HepG2 (cell line): ENCODE data around the gene SHANK3. TPM values are rescaled to one million over a fixed set of nuclear protein-coding genes. Genes with fewer than 3 reads are reported as not detected.

Experiments
- ATAC-seq: fragments of 200-7000 bp; cut with Tn5 transposase; 3 replicates; pipeline ENCODE4 v1.9.1; 2020; ENCODE audit warnings: mild to moderate bottlenecking, moderate library complexity
- BruUV-seq: library from RNA; stranded (reverse); fragments of 400-500 nt; replicated peaks from 2 replicates; lab custom pipeline; 2021; lab: Mats Ljungman, UMichigan
- CTCF ChIA-PET: fragments of 300-600 bp; formaldehyde crosslinking; extraction: SDS; loops from one replicate; lab custom pipeline; 2021; ENCODE audit warnings: low total read pairs, inconsistent platforms, low intra/inter-chr PET ratio; lab: Yijun Ruan, JAX
- POLR2A ChIA-PET: fragments of 350-600 bp; sonication (Branson Sonifier 250); formaldehyde crosslinking; loops from one replicate; lab custom pipeline; 2020; ENCODE audit warnings: antibody characterized with exemption, inconsistent platforms; lab: Yijun Ruan, JAX
- DNase-seq: peaks from one replicate; pipeline ENCODE4 v3.0.0-alpha.2; 2015; ENCODE audit warnings: low spot score
- FAIRE-seq: peaks from 3 replicates; lab custom pipeline; 2011; peaks lifted over from hg19 to GRCh38; lab: Jason Lieb, UNC
- H2AFZ ChIP-seq: one replicate; pipeline ENCODE4 v1.6.1; 2011; ENCODE audit warnings: low read length, inconsistent platforms
- H3K27ac ChIP-seq: fragments of 300-600 bp; 3 replicates; pipeline ENCODE4 v1.8.0; 2011; ENCODE audit warnings: mixed run types, mild to moderate bottlenecking, mixed read lengths, low read length, inconsistent platforms; ENCODE audit not compliant: insufficient read depth; ENCODE audit errors: extremely low read length
- H3K27me3 ChIP-seq, 2 experiments: fragments of 200-600 bp in 1 of 2; 2 replicates in 1 of 2; 3 replicates in 1 of 2; pipeline versions ENCODE4 v1.6.0 to v1.8.0; 2011; ENCODE audit warnings: low read length in 2 of 2, mild to moderate bottlenecking in 2 of 2, moderate library complexity in 2 of 2, inconsistent platforms in 1 of 2; ENCODE audit not compliant: insufficient read depth in 2 of 2, control insufficient read depth in 1 of 2
- H3K36me3 ChIP-seq, 2 experiments: fragments of 200-600 bp in 1 of 2; replicated peaks in 1 of 2; 2 replicates in 1 of 2; 3 replicates in 1 of 2; pipeline versions ENCODE4 v1.5.1 to v1.8.0; 2011; ENCODE audit warnings: low read length in 2 of 2, inconsistent platforms in 1 of 2; ENCODE audit not compliant: insufficient read depth in 2 of 2, control insufficient read depth in 1 of 2
- H3K4me1 ChIP-seq: 2 replicates; pipeline ENCODE4 v1.5.1; 2012; ENCODE audit warnings: low read length, inconsistent platforms; ENCODE audit not compliant: insufficient read depth
- H3K4me2 ChIP-seq: 2 replicates; pipeline ENCODE4 v1.6.0; 2011; ENCODE audit warnings: low read depth, low read length, inconsistent platforms
- H3K4me3 ChIP-seq, 3 experiments: fragments of 200-600 bp in 1 of 3; sonication (generic), shearing (Covaris generic) in 1 of 3; replicated peaks in 1 of 3; 2 replicates each; pipeline ENCODE4 v1.5.1; 2011 to 2016; ENCODE audit warnings: low read length in 3 of 3, inconsistent platforms in 2 of 3, low read depth in 2 of 3, mild to moderate bottlenecking in 2 of 3, control low read depth in 1 of 3, mixed read lengths in 1 of 3; ENCODE audit not compliant: insufficient read depth in 1 of 3
- H3K79me2 ChIP-seq: one replicate; pipeline ENCODE4 v1.6.1; 2011; ENCODE audit warnings: low read length, inconsistent platforms; ENCODE audit not compliant: insufficient read depth
- H3K9ac ChIP-seq: 2 replicates; pipeline ENCODE4 v1.6.0; 2011; ENCODE audit warnings: mild to moderate bottlenecking, low read depth, low read length, inconsistent platforms; ENCODE audit not compliant: insufficient read depth
- H3K9me3 ChIP-seq: 2 replicates; pipeline ENCODE4 v1.5.1; 2012; ENCODE audit warnings: mild to moderate bottlenecking, low read length
- H4K20me1 ChIP-seq: 2 replicates; pipeline ENCODE4 v1.6.0; 2011; ENCODE audit warnings: inconsistent platforms, mild to moderate bottlenecking, low read length, moderate library complexity; ENCODE audit not compliant: insufficient read depth
- CSRNP1 ChIP-seq: sonication (generic); formaldehyde crosslinking; IDR thresholded peaks from 2 replicates; pipeline ENCODE4 v1.8.1; 2023; ENCODE audit warnings: mild to moderate bottlenecking, missing genetic modification reagents
- NFKB2 ChIP-seq: sonication (generic); formaldehyde crosslinking; IDR thresholded peaks from 2 replicates; pipeline ENCODE4 v1.4.0; 2020; ENCODE audit warnings: missing genetic modification reagents, borderline replicate concordance
- RBM39 ChIP-seq: fragments of 200-400 bp; formaldehyde crosslinking; IDR thresholded peaks from one replicate; pipeline ENCODE4 v1.6.1; 2018; ENCODE audit warnings: antibody characterized with exemption, mild to moderate bottlenecking, low read depth, low read length; ENCODE audit not compliant: poor library complexity, severe bottlenecking
- RFXANK ChIP-seq: IDR thresholded peaks from 2 replicates; pipeline ENCODE4 v1.6.1; 2016
- SIX1 ChIP-seq: sonication (generic); formaldehyde crosslinking; IDR thresholded peaks from 2 replicates; pipeline ENCODE4 v1.4.0; 2020; ENCODE audit warnings: missing genetic modification reagents, borderline replicate concordance
- THYN1 ChIP-seq: sonication (generic); formaldehyde crosslinking; IDR thresholded peaks from 2 replicates; pipeline ENCODE4 v1.8.1; 2023; ENCODE audit warnings: low read depth, mild to moderate bottlenecking, moderate library complexity, missing genetic modification reagents, borderline replicate concordance
- ZBTB38 ChIP-seq: sonication (generic); formaldehyde crosslinking; IDR thresholded peaks from 2 replicates; pipeline ENCODE4 v1.5.1; 2020; ENCODE audit warnings: mild to moderate bottlenecking, missing genetic modification reagents
- ZFY ChIP-seq: sonication (generic); formaldehyde crosslinking; IDR thresholded peaks from 2 replicates; pipeline ENCODE4 v1.4.0; 2020; ENCODE audit warnings: missing genetic modification reagents
- ZNF335 ChIP-seq: sonication (generic); formaldehyde crosslinking; IDR thresholded peaks from 2 replicates; pipeline ENCODE4 v1.4.0; 2020; ENCODE audit warnings: missing genetic modification reagents
- ZNF660 ChIP-seq: sonication (generic); formaldehyde crosslinking; IDR thresholded peaks from 2 replicates; pipeline ENCODE4 v1.5.1; 2020; ENCODE audit warnings: mild to moderate bottlenecking, low read depth, missing genetic modification reagents, borderline replicate concordance
- ZNF816 ChIP-seq: sonication (generic); formaldehyde crosslinking; IDR thresholded peaks from 2 replicates; pipeline ENCODE4 v1.8.0; 2022; ENCODE audit warnings: missing genetic modification reagents, mild to moderate bottlenecking, borderline replicate concordance
- WGBS: methylation state at CpG from one replicate; pipeline ENCODE4 v1.1.6; 2017; ENCODE audit warnings: low lambda C conversion rate; 5-methylcytosine and 5-hydroxymethylcytosine counted together
- in situ Hi-C: cut with HindIII; loops from 2 replicates; pipeline ENCODE4 v1.10.0; 2017; ENCODE audit warnings: low pct_unique_long_range_greater_than_20kb; ENCODE audit not compliant: extremely low pct_ligation_motif_present
- intact Hi-C: fragments of 100-400 bp; cut with micrococcal nuclease; formaldehyde crosslinking; loops from one replicate; pipeline ENCODE4 v1.10.0; 2022; ENCODE audit not compliant: unreplicated experiment
- polyA plus RNA-seq, 8 experiments: library from polyadenylated mRNA; depleted of rRNA in 3 of 8; stranded (reverse) in 7 of 8; unstranded in 1 of 8; fragments of >200 nt; fragmentation: Illumina TruSeq in 4 of 8; extraction: Trizol in 4 of 8; gene quantifications; 2 replicates each; pipeline versions ENCODE4 v1.2.1 to v1.2.3, GENCODE V29; 2011 to 2016; ENCODE audit warnings: low read depth in 4 of 8, missing spikeins in 1 of 8, mixed read lengths in 1 of 8; ENCODE audit not compliant: insufficient read depth in 1 of 8
- total RNA-seq, 5 experiments: library from RNA; depleted of rRNA; stranded (reverse); fragments of >200 nt; fragmentation: Illumina TruSeq; extraction: Trizol; gene quantifications; 2 replicates each; pipeline ENCODE4 v1.2.3, GENCODE V29; 2016; ENCODE audit warnings: low read depth in 1 of 5
- TF ChIP-seq, protein P1 (sequence below): fragments of 450-650 bp; IDR thresholded peaks from 2 replicates; pipeline ENCODE4 v1.6.1; 2016

SHANK3 gene
- total and polyA plus RNA-seq, 2 of the 13 experiments (the other 11 are each of a cell fraction or from before 2014, with no cell fraction given), result 2.9 to 4.6 TPM

GRCh38 chr22:50701428-50702154 is 29.0 kb downstream of the SHANK3 start:
- CTCF ChIA-PET, result no interaction called here
- no peak for ATAC-seq
- Histone ChIP-seq H3K36me3 (peaks cover 11 to 35% of the 10 kb centered on the region in 2 experiments), H3K27me3 (no peaks in the 10 kb centered on the region), H3K27ac (peak overlapping the region; percentile 94), H3K79me2 (peaks cover 39% of the 10 kb centered on the region), H4K20me1 (no peaks in the 10 kb centered on the region), H2AFZ (no peak overlapping the region), H3K9me3 (no peaks in the 10 kb centered on the region), H3K9ac (peak overlapping the region; percentile 84), H3K4me3 (peak overlapping the region in 2 of 3 experiments; percentile 36 to 89; a peak in 2 of 6 replicates), H3K4me2 (peak overlapping the region; percentile 93), H3K4me1 (peaks cover 48% of the 10 kb centered on the region)
- DNase-seq, result no peak
- TF ChIP-seq ZBTB38 (CRISPR knock-in tag) (peak; percentile 31; the same call in 1 of the 2 replicates), ZNF660 (CRISPR knock-in tag) (no peak)
- FAIRE-seq, result no peak
- 97% methylated on average over 11 of the region's 11 CpGs for WGBS
- POLR2A ChIA-PET, result interaction anchor here (0.6 to 2.8 kb wide), 3 partner anchors 8 to 176 kb away, joined by 3 to 7 read pairs (median 5); partner anchors contain the start of gene SCO2
- no TSS peak for BruUV-seq
- in situ Hi-C loops (no loop called here), intact Hi-C loops (no loop called here)

DNA sequence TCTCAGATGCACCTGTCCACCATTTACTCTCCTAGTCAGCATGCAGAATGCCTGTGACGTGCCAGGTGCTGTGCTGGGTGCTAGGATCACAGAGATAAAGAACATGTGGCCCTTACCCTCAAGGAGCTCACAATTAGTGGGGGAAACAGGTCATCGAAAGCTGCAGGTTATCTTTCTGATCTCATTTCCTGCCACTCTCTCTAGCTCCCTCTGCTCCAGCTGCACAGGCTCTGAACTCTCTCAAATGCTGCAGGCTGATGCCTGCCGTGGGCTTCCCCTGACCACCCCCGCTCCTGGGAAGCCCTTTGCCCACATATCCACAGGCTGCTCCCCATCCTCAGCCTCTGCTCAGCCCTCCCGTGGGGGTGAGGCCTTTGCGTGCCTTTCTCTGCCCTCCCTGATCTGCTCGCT is 29.6 kb downstream of the SHANK3 start:
- POLR2A ChIA-PET, result no interaction called here
- Histone ChIP-seq H3K27ac (no peak overlapping the region), H3K4me2 (no peak overlapping the region), H3K27me3 (no peaks in the 10 kb centered on the region), H3K4me1 (peaks cover 48% of the 10 kb centered on the region), H3K9me3 (no peaks in the 10 kb centered on the region), H3K79me2 (peaks cover 39% of the 10 kb centered on the region), H3K9ac (no peak overlapping the region), H2AFZ (no peak overlapping the region), H3K4me3 (no peak overlapping the region), H3K36me3 (peaks cover 11 to 37% of the 10 kb centered on the region in 2 experiments), H4K20me1 (no peaks in the 10 kb centered on the region)
- CTCF ChIA-PET, result no interaction called here
- intact Hi-C loops (no loop called here), in situ Hi-C loops (no loop called here)
- DNase-seq, result no peak
- BruUV-seq, result no TSS peak
- no peak for FAIRE-seq
- 98% methylated on average over 7 of the region's 7 CpGs for WGBS
- ATAC-seq, result no peak
- TF ChIP-seq SIX1 (CRISPR knock-in tag) (no peak), ZFY (CRISPR knock-in tag) (no peak), ZNF335 (CRISPR knock-in tag) (no peak), RFXANK (no peak), CSRNP1 (no peak), THYN1 (CRISPR knock-in tag) (no peak), NFKB2 (CRISPR knock-in tag) (no peak), ZNF816 (CRISPR knock-in tag) (no peak), RBM39 (no peak)
- TF ChIP-seq, protein P1, sequence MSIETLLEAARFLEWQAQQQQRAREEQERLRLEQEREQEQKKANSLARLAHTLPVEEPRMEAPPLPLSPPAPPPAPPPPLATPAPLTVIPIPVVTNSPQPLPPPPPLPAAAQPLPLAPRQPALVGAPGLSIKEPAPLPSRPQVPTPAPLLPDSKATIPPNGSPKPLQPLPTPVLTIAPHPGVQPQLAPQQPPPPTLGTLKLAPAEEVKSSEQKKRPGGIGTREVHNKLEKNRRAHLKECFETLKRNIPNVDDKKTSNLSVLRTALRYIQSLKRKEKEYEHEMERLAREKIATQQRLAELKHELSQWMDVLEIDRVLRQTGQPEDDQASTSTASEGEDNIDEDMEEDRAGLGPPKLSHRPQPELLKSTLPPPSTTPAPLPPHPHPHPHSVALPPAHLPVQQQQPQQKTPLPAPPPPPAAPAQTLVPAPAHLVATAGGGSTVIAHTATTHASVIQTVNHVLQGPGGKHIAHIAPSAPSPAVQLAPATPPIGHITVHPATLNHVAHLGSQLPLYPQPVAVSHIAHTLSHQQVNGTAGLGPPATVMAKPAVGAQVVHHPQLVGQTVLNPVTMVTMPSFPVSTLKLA, result no peak
